ENCODE measurements around the gene OR2C1. TPM values are rescaled to one million over a fixed set of nuclear protein-coding genes. Genes with fewer than 3 reads are reported as not detected.

OR2C1 gene
- total RNA-seq, 1 donor from 2014 or later: 0.74 TPM

DNA sequence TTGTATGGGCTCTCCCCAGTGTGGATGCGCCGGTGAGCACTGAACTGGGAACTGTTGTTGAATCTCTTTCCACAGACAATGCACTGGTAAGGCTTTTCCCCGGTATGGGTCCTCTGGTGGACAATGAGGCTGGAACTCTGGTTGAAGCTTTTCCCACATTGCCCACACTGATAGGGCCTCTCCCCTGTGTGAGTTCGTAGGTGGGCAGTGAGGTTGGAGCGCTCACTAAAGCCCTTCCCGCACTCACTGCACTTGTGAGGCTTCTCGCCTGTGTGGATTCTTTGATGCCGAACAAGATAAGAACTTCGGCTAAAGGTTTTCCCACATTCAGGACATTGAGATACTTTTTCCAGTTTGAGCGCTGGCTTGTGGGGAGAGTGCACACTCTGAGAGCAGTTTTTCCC lies 27.4 kb downstream of the OR2C1 start:
- DNase-seq (ENCODE audit: extremely low spot score in 2 of 2): no peak
- Histone ChIP-seq H3K27ac (no peak overlapping the region), H3K4me1 (no peaks in the 10 kb centered on the region), H3K27me3 (no peaks in the 10 kb centered on the region), H3K9me3 (peaks cover 74% of the 10 kb centered on the region), H3K36me3 (peaks cover 0 to 55% of the 10 kb centered on the region in 2 donors), H3K4me3 (no peak overlapping the region)
- TF ChIP-seq POLR2AphosphoS5 (IDR thresholded peaks at IDR 0.05; ENCODE audit: insufficient read depth in 1 of 2, low read depth in 1 of 2) (no peak), POLR2A (IDR thresholded peaks at IDR 0.05) (no peak)
- TF ChIP-seq, protein P1, sequence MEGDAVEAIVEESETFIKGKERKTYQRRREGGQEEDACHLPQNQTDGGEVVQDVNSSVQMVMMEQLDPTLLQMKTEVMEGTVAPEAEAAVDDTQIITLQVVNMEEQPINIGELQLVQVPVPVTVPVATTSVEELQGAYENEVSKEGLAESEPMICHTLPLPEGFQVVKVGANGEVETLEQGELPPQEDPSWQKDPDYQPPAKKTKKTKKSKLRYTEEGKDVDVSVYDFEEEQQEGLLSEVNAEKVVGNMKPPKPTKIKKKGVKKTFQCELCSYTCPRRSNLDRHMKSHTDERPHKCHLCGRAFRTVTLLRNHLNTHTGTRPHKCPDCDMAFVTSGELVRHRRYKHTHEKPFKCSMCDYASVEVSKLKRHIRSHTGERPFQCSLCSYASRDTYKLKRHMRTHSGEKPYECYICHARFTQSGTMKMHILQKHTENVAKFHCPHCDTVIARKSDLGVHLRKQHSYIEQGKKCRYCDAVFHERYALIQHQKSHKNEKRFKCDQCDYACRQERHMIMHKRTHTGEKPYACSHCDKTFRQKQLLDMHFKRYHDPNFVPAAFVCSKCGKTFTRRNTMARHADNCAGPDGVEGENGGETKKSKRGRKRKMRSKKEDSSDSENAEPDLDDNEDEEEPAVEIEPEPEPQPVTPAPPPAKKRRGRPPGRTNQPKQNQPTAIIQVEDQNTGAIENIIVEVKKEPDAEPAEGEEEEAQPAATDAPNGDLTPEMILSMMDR (IDR thresholded peaks at IDR 0.05): no peak
- intact Hi-C loops (cut with DNase I): loop anchor here (10.0 kb wide), 1 partner anchor 68 kb away; no protein-coding TSS in a partner anchor

- intact Hi-C loops (cut with DNase I): loop anchor here (10.0 kb wide), 1 partner anchor 74 kb away; no protein-coding TSS in a partner anchor
- no peak for DNase-seq (ENCODE audit: extremely low spot score in 2 of 2)
- no peaks in the 10 kb centered on the region for H3K4me1 ChIP-seq
- TF ChIP-seq POLR2AphosphoS5 (IDR thresholded peaks at IDR 0.05; ENCODE audit: insufficient read depth in 1 of 2, low read depth in 1 of 2) (no peak), POLR2A (IDR thresholded peaks at IDR 0.05) (no peak)
- TF ChIP-seq, protein P1 (IDR thresholded peaks at IDR 0.05): no peak
- H3K36me3 ChIP-seq: peaks cover 2 to 82% of the 10 kb centered on the region in 2 donors
- H3K27ac ChIP-seq: no peak overlapping the region
- no peaks in the 10 kb centered on the region for H3K27me3 ChIP-seq
- H3K4me3 ChIP-seq: no peak overlapping the region
- peaks cover 54% of the 10 kb centered on the region for H3K9me3 ChIP-seq
Observed at GRCh38 chr16:3388325-3388724, 32.6 kb downstream of the OR2C1 start.

DNA sequence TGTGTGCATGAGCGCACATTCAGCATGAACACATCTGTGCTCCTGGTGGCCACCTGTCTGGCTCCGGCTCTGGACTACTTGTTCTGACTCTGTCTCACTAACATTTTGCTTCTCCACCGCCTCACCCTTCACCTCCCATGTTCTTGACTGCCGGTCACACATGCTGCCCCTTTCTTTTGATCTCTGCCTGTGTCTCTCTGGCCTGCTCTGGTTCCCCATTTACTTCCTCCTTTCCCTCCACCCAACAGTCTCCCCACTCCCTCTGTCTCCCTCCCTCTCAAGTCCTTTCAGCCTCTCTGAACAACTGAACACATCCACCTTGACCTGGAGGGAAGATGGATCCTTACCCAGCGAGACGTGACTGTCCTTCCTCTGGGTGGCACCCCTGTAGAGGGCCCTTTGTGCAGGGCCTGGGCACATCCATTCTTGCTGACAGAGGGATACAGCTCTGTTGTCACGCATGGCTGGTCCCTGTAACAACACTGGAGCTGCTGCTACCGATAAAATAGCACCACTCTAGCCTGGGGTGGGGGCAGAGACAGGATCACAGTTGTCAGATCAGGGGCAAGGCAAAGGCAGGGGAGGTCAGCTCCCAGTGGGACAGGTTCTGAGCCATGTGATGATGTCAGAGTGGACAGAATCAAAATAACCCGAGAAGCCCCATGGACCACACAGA lies 34.1 kb downstream of the OR2C1 start:
- Histone ChIP-seq H3K36me3 (peaks cover 4 to 82% of the 10 kb centered on the region in 2 donors), H3K27me3 (no peaks in the 10 kb centered on the region), H3K9me3 (peaks cover 44% of the 10 kb centered on the region), H3K4me1 (no peaks in the 10 kb centered on the region), H3K27ac (no peak overlapping the region), H3K4me3 (no peak overlapping the region)
- TF ChIP-seq POLR2A (IDR thresholded peaks at IDR 0.05): no peak
- TF ChIP-seq, protein P1 (IDR thresholded peaks at IDR 0.05): no peak
- no peak for TF ChIP-seq POLR2AphosphoS5 (IDR thresholded peaks at IDR 0.05; ENCODE audit: insufficient read depth in 1 of 2, low read depth in 1 of 2)
- DNase-seq (ENCODE audit: extremely low spot score in 2 of 2): no peak
- intact Hi-C loops (cut with DNase I): loop anchor here (10.0 kb wide), 1 partner anchor 75 kb away; no protein-coding TSS in a partner anchor

GRCh38 chr16:3400446-3400778 lies 44.7 kb downstream of the OR2C1 start:
- peak overlapping the region; percentile 31 for H3K27ac ChIP-seq
- H3K4me3 ChIP-seq: peak overlapping the region; percentile 72 to 98
- TF ChIP-seq, protein P1 (IDR thresholded peaks at IDR 0.05): no peak
- TF ChIP-seq POLR2AphosphoS5 (IDR thresholded peaks at IDR 0.05; ENCODE audit: insufficient read depth in 1 of 2, low read depth in 1 of 2) (no peak), POLR2A (IDR thresholded peaks at IDR 0.05) (no peak)
- no peaks in the 10 kb centered on the region for H3K27me3 ChIP-seq
- H3K9me3 ChIP-seq: peaks cover 6% of the 10 kb centered on the region
- intact Hi-C loops (cut with DNase I): no loop called here
- no peak for DNase-seq (ENCODE audit: extremely low spot score in 2 of 2)
- H3K36me3 ChIP-seq: peaks cover 0 to 56% of the 10 kb centered on the region in 2 donors
- peaks cover 34% of the 10 kb centered on the region for H3K4me1 ChIP-seq
